Nephron (organoid): ENCODE results near the gene SRSF3.

ENCODE experiments used
- H3K27ac Mint-ChIP-seq, 3 experiments: 2 replicates each; pipeline ENCODE4 v1.8.0; 2020; ENCODE audit warnings: mixed read lengths in 3 of 3, mild to moderate bottlenecking in 2 of 3, moderate library complexity in 1 of 3
- H3K27me3 Mint-ChIP-seq: 2 replicates; pipeline ENCODE4 v1.8.0; 2021; ENCODE audit warnings: low read depth, mild to moderate bottlenecking, moderate library complexity, mixed read lengths
- H3K36me3 Mint-ChIP-seq: 2 replicates; pipeline ENCODE4 v1.8.0; 2020; ENCODE audit warnings: low read depth, mixed read lengths
- H3K4me1 Mint-ChIP-seq: 2 replicates; pipeline ENCODE4 v1.8.0; 2020; ENCODE audit warnings: mixed read lengths
- H3K4me3 Mint-ChIP-seq, 3 experiments: 2 replicates each; pipeline ENCODE4 v1.8.0; 2020; ENCODE audit warnings: mild to moderate bottlenecking in 3 of 3, mixed read lengths in 3 of 3, moderate library complexity in 2 of 3
- H3K9me3 Mint-ChIP-seq: 2 replicates; pipeline ENCODE4 v1.8.0; 2020; ENCODE audit warnings: mixed read lengths
- CTCF ChIP-seq, 3 experiments: fragments of 200-600 bp; sonication (generic); IDR thresholded peaks; one replicate each; pipeline ENCODE4 v1.5.0; 2021; ENCODE audit warnings: antibody characterized with exemption in 3 of 3; ENCODE audit not compliant: unreplicated experiment in 3 of 3

Gene SRSF3

GRCh38 chr6:36594029-36594815 is at the start of gene SRSF3:
Gene SRSF3, plus strand, starts transcription at chr6:36594362. Its CDS starts 2,401 bp downstream, at chr6:36596763.
- TF ChIP-seq CTCF (IDR thresholded peaks at IDR 0.05; ENCODE audit: unreplicated experiment in 3 of 3) = peak; percentile 35 to 52 (median 44)
- peaks cover 2% of the 10 kb centered on the region for H3K9me3 Mint-ChIP-seq
- H3K36me3 Mint-ChIP-seq = peaks cover 49% of the 10 kb centered on the region
- H3K4me3 Mint-ChIP-seq = peak within 1 kb of the TSS; percentile 95 to 98 (median 95)
- H3K27me3 Mint-ChIP-seq = no peaks in the 10 kb centered on the region
- H3K27ac Mint-ChIP-seq = peak within 1 kb of the TSS; percentile 99 to 100 (median 99)
- peaks cover 27% of the 10 kb centered on the region for H3K4me1 Mint-ChIP-seq

GRCh38 chr6:36545767-36546307 is 48.3 kb upstream of the SRSF3 start:
- Mint-ChIP-seq H3K4me1 (peaks cover 26% of the 10 kb centered on the region), H3K4me3 (peak overlapping the region; percentile 96 to 100 (median 97)), H3K27me3 (peaks cover 4% of the 10 kb centered on the region), H3K36me3 (peaks cover 10% of the 10 kb centered on the region), H3K27ac (peak overlapping the region; percentile 90 to 95 (median 90)), H3K9me3 (no peaks in the 10 kb centered on the region)
- TF ChIP-seq CTCF (IDR thresholded peaks at IDR 0.05; ENCODE audit: unreplicated experiment in 3 of 3) = no peak

GRCh38 chr6:36546308-36546919 is 47.7 kb upstream of the SRSF3 start:
- Mint-ChIP-seq H3K36me3 (peaks cover 5% of the 10 kb centered on the region), H3K9me3 (no peaks in the 10 kb centered on the region), H3K4me3 (peak overlapping the region; percentile 96 to 100 (median 97)), H3K27me3 (peaks cover 4% of the 10 kb centered on the region), H3K27ac (peak overlapping the region; percentile 90 to 95 (median 90)), H3K4me1 (peaks cover 26% of the 10 kb centered on the region)
- TF ChIP-seq CTCF (IDR thresholded peaks at IDR 0.05; ENCODE audit: unreplicated experiment in 3 of 3) = no peak

GRCh38 chr6:36546920-36547645 is 47.1 kb upstream of the SRSF3 start, which contains the start of gene STK38:
Gene STK38, minus strand, starts transcription at chr6:36547479. Its CDS starts 7,277 bp downstream, at chr6:36540202.
- Mint-ChIP-seq H3K27me3 (peaks cover 7% of the 10 kb centered on the region), H3K9me3 (no peaks in the 10 kb centered on the region), H3K4me1 (peaks cover 26% of the 10 kb centered on the region), H3K4me3 (peak within 1 kb of the TSS; percentile 96 to 100 (median 97)), H3K36me3 (peaks cover 4% of the 10 kb centered on the region), H3K27ac (peak within 1 kb of the TSS; percentile 90 to 95 (median 90))
- no peak for TF ChIP-seq CTCF (IDR thresholded peaks at IDR 0.05; ENCODE audit: unreplicated experiment in 3 of 3)

- H3K4me3 Mint-ChIP-seq = peak overlapping the region; percentile 96 to 100 (median 97)
- H3K36me3 Mint-ChIP-seq = peaks cover 4% of the 10 kb centered on the region
- no peak for TF ChIP-seq CTCF (IDR thresholded peaks at IDR 0.05; ENCODE audit: unreplicated experiment in 3 of 3)
- peak overlapping the region; percentile 90 to 95 (median 90) for H3K27ac Mint-ChIP-seq
- H3K27me3 Mint-ChIP-seq = peaks cover 7% of the 10 kb centered on the region
- H3K4me1 Mint-ChIP-seq = peaks cover 26% of the 10 kb centered on the region
- no peaks in the 10 kb centered on the region for H3K9me3 Mint-ChIP-seq
These were observed 46.3 kb upstream of the SRSF3 start for GRCh38 chr6:36547646-36548400.
